Mucosa of descending colon (tissue), 3 donors: ENCODE measurements around the gene SAMD4B. TPM values are rescaled to one million over a fixed set of nuclear protein-coding genes. Genes with fewer than 3 reads are reported as not detected.

ENCODE experiments used
- ATAC-seq: fragments of 200-7000 bp; cut with Tn5 transposase; one replicate; pipeline ENCODE4 v1.9.1; 2020; ENCODE audit warnings: mild to moderate bottlenecking, moderate library complexity
- DNase-seq, 3 donors: peaks; one replicate each; pipeline ENCODE4 v3.0.0-alpha.2; 2020
- H3K36me3 ChIP-seq: fragments of 200-600 bp; one replicate; pipeline ENCODE4 v1.8.0; 2021; ENCODE audit warnings: low read depth, mild to moderate bottlenecking
- H3K4me1 ChIP-seq: fragments of 200-600 bp; one replicate; pipeline ENCODE4 v1.8.0; 2021; ENCODE audit warnings: low read depth, mild to moderate bottlenecking
- H3K4me3 ChIP-seq: fragments of 200-600 bp; one replicate; pipeline ENCODE4 v1.8.0; 2021; ENCODE audit warnings: mild to moderate bottlenecking
- H3K9me3 ChIP-seq: fragments of 200-600 bp; one replicate; pipeline ENCODE4 v1.8.0; 2021; ENCODE audit warnings: mild to moderate bottlenecking
- CTCF ChIP-seq: fragments of 200-600 bp; IDR thresholded peaks from one replicate; pipeline ENCODE4 v1.8.0; 2022; ENCODE audit warnings: antibody characterized with exemption, mild to moderate bottlenecking
- intact Hi-C, 2 donors: fragments of 100-400 bp; cut with DNase I in 1 of 2; cut with micrococcal nuclease in 1 of 2; formaldehyde crosslinking; loops; one replicate each; pipeline versions ENCODE4 v1.11.0 to v1.11.1; 2022; cut with DNase I, micrococcal nuclease
- total RNA-seq, 3 donors: library from RNA; stranded (reverse); fragmentation: NEBNext Ultra II Directional in 2 of 3; extraction: Animal tissue kit (Norgen Biotek cat#: 25700) in 2 of 3; gene quantifications; one replicate each; pipeline versions ENCODE4 v1.2.1 to v1.2.4, GENCODE V29; 2021 to 2023
- donor health status: DM: no; HTN: no; CAD: no; lungs with moderate emphysema.
- donor health status: DM: no; HTN: no; CAD: no.
- donor health status: DM: no; HTN: yes; CAD: no.

Gene SAMD4B
- total RNA-seq, 3 donors from 2014 or later, result 55.1 to 91.5 (median 67.4) TPM

GRCh38 chr19:39359026-39359425, 16.8 kb downstream of the SAMD4B start:
- no peak for TF ChIP-seq CTCF
- intact Hi-C loops, result no loop called here
- H3K4me3 ChIP-seq, result no peak overlapping the region
- H3K4me1 ChIP-seq, result no peaks in the 10 kb centered on the region
- no peaks in the 10 kb centered on the region for H3K9me3 ChIP-seq
- ATAC-seq (no peak), DNase-seq (no peak)
- peaks cover 5% of the 10 kb centered on the region for H3K36me3 ChIP-seq

DNA sequence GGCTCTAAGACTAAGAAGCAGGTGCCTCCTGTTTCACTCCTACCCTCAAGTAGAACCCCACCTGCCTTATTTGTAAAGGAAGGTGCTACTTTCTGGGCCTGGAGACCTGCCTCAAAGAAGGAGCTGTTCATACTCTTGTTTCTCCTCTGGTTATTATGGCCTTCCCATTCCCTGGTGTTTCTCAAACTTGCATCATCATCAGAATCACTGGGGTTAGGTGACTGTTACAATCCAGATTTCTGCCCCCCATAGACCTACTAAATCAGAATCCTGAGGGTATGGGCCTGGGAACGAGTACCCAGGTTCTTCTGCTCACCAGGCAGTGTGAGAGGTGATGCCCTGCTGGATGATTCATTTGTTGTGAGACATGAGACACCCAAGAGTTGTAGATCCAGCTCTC, 18.4 kb downstream of the SAMD4B start:
- H3K36me3 ChIP-seq, result no peaks in the 10 kb centered on the region
- intact Hi-C loops, result no loop called here
- H3K4me3 ChIP-seq, result no peak overlapping the region
- H3K9me3 ChIP-seq, result no peaks in the 10 kb centered on the region
- DNase-seq (no peak), ATAC-seq (no peak)
- H3K4me1 ChIP-seq, result no peaks in the 10 kb centered on the region
- TF ChIP-seq CTCF, result no peak

- intact Hi-C loops, result no loop called here
- DNase-seq, result no peak
- no peaks in the 10 kb centered on the region for H3K36me3 ChIP-seq
- H3K9me3 ChIP-seq, result no peaks in the 10 kb centered on the region
- ATAC-seq, result peak; percentile 20
- no peak for TF ChIP-seq CTCF
- no peaks in the 10 kb centered on the region for H3K4me1 ChIP-seq
- no peak overlapping the region for H3K4me3 ChIP-seq
These were observed 20.7 kb downstream of the SAMD4B start for GRCh38 chr19:39362682-39363657.

GRCh38 chr19:39363901-39364457, 21.8 kb downstream of the SAMD4B start:
- no peaks in the 10 kb centered on the region for H3K9me3 ChIP-seq
- DNase-seq (no peak), ATAC-seq (peak; percentile 54)
- H3K4me3 ChIP-seq, result no peak overlapping the region
- H3K36me3 ChIP-seq, result no peaks in the 10 kb centered on the region
- TF ChIP-seq CTCF, result no peak
- intact Hi-C loops, result no loop called here
- H3K4me1 ChIP-seq, result no peaks in the 10 kb centered on the region

- DNase-seq, result no peak
- ATAC-seq, result no peak
- no peak overlapping the region for H3K4me3 ChIP-seq
- no peaks in the 10 kb centered on the region for H3K9me3 ChIP-seq
- no peaks in the 10 kb centered on the region for H3K4me1 ChIP-seq
- no peaks in the 10 kb centered on the region for H3K36me3 ChIP-seq
- intact Hi-C loops, result no loop called here
- TF ChIP-seq CTCF, result no peak
These were observed 23.3 kb downstream of the SAMD4B start for GRCh38 chr19:39365531-39365930.
